GM13977 (cell line): ENCODE measurements around the gene TMEM225B.

ENCODE experiments used
- DNase-seq: peaks from one replicate; pipeline ENCODE4 v3.0.0; 2012; ENCODE audit warnings: low spot score
- in situ Hi-C: fragments of 300-500 bp; cut with MboI; formaldehyde crosslinking; loops from one replicate; pipeline ENCODE4 v1.12.0; 2022; ENCODE audit warnings: low sequenced_read_pairs, low pct_unique_long_range_greater_than_20kb, mixed read lengths, inconsistent platforms; ENCODE audit not compliant: unreplicated experiment
- TF ChIP-seq, protein P1 (sequence below): IDR thresholded peaks from 2 replicates; pipeline ENCODE4 v1.5.1; 2012; ENCODE audit warnings: mild to moderate bottlenecking, control low read depth; ENCODE audit not compliant: insufficient read depth; ENCODE audit errors: extremely low read depth, missing control alignments

The TMEM225B gene

DNA sequence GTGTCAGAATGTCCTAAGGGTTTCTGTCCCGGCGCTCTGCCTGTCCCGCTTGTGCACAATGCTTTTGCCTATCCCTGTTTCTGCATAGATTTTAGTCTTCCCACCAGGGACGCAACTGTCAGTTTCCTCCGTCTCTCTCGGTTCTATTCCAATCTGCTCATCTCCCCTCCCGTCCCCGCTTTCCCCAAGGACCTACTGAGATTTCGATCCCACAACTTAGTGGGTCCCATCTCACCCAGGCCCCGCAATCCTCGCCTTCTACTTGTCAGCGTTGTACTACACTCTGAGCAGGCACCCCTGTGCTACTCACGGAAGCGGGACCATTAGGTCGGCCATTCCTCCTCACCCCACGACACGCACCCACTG lies 40.1 kb upstream of the TMEM225B start:
- in situ Hi-C loops: no loop called here
- TF ChIP-seq, protein P1, sequence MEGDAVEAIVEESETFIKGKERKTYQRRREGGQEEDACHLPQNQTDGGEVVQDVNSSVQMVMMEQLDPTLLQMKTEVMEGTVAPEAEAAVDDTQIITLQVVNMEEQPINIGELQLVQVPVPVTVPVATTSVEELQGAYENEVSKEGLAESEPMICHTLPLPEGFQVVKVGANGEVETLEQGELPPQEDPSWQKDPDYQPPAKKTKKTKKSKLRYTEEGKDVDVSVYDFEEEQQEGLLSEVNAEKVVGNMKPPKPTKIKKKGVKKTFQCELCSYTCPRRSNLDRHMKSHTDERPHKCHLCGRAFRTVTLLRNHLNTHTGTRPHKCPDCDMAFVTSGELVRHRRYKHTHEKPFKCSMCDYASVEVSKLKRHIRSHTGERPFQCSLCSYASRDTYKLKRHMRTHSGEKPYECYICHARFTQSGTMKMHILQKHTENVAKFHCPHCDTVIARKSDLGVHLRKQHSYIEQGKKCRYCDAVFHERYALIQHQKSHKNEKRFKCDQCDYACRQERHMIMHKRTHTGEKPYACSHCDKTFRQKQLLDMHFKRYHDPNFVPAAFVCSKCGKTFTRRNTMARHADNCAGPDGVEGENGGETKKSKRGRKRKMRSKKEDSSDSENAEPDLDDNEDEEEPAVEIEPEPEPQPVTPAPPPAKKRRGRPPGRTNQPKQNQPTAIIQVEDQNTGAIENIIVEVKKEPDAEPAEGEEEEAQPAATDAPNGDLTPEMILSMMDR: no peak
- no peak for DNase-seq

DNA sequence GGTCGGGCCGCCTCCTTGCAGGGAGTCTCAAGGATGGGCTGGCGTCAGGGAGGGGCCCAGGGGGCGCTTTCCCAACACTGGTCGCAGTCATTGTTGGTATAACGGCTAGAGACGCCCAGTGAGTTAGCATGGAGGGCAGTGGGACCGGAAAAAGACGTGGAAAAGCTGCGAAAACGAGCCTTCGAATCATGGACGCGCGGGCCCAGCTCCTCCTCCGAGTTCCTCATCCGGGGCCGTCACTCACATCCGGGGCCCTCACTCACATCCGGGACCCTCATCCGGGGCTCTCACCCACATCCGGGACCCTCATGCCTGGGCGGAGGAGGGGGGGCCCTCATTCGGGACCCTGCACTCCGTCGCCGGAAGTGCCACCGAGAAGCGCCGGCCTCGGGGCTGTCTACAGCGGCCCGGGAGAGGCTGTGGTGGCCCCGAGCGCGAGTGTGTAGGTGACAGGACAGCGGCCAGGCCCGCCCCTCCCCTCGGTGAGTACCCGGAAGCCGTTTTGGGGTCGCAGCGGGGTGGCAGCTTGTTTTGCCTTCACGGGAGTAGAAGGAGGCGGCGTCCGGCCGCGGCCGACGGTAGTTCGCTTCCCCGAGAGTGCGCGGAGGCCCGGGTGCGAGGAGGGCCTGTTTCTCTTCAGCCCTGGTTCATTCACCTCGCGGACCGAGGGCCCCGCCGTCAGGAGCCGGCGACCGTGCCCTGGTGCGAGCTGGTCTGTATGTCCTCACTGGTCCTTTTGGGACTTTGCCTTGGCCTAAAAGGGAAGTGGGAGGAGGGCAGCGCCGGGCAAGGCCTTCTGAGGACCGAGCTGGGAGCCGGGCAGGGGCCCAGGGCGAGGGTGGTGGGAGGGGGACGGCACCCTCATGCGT lies 39.5 kb upstream of the TMEM225B start, which contains the start of gene ZNF655:
TSS of gene ZNF655 (plus strand) at position 337 of the 869 bp plus-strand sequence. CDS start 1,918 bp downstream, outside the sequence.
- TF ChIP-seq, protein P1: no peak
- in situ Hi-C loops: no loop called here
- DNase-seq: peak; percentile 94

DNA sequence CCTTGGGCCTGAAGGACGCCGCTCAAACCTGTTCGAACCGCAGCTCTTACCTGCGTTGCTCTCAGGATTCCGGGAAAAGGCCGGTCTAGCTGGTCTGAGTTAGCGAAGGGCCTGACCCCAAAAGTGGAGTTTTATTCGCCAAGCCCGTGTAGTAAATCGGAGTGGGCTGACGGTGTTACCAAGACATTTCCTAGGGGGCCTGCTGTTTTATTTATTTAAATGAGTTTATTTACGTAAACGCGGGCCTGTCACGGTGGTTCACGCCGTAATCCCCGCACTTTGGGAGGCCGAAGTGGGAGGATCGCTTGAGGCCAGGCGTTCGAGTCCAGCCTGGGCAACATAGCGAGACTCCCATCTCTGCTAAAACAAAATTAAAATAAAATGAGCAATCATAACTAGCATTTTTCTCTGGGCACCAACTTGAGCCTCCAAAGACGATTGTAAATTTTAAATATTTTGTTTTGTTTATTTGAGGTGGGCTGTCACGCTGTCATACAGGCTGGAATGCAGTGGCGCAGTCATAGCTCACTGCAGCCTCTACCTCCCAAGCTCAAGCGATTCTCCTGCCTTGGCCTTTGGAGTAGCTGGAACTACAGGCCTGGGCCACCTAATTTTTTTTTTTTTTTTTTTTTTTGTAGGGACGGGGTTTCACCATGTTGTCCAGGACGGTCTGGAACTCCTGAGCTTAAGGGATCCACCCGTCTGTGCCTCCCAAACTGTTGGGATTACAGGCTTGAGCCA lies 38.7 kb upstream of the TMEM225B start:
- TF ChIP-seq, protein P1: no peak
- DNase-seq: no peak
- in situ Hi-C loops: no loop called here

DNA sequence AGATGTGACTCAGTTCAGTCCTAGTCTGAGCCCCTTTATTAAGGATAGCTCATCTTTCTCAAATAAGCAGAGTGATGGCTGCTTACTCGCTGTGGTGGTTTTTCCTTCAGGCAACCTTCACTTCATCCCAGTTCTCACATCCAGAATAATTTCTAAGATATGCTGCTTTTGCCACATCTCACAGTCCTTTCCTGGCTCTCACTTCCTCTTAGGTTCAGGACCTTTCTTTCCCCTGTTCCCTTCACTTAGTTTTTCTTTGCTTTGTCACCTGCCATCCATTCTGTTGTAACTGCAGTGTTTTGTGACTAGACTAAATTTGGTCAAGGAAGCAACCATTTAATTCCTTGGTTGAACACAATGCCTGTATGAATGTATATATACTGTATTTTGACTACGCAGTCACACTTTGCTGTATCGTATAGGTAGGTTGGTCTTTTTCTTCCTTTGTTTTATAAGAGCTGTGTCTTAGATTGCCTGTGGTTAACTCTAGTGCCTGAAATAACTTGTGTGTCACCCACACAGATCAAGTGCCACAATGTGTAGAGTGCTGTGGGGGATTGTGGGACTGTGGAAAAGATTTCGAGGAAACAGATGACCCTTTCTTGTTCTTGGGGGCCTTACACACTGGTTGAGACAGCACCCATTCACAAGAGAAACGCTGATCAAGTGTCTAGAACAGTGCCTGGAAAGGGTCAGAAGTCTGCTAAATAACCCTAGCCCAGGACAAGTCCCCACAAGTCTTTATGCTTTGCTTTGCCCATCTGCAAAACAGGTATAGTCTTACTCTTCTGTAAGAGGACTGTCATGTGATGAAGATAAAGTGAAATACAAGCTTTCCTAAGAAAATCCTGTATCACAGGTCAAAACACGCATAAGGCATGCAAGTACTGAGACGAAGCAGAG lies 37.0 kb upstream of the TMEM225B start:
- no peak for DNase-seq
- in situ Hi-C loops: no loop called here
- TF ChIP-seq, protein P1: no peak

DNA sequence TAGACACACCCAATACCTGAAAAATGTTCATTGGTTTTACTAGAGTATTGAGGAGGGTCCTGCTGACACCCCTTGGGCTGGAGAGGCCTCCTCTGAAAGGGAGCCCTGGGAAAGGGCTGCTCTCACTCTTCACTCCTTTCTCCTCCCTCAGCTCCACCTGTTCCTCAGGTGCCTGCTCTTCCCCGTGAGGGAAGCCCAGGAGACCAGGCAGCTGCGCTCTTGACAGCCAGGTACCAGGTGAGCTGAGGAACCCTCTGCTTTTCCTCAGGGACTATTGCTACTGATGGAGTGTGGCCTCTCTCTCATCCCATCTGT lies 36.4 kb upstream of the TMEM225B start:
- TF ChIP-seq, protein P1: no peak
- in situ Hi-C loops: no loop called here
- no peak for DNase-seq
